ENCODE data around the gene PHTF2. TPM values are rescaled to one million over a fixed set of nuclear protein-coding genes. Genes with fewer than 3 reads are reported as not detected.

PHTF2 gene
- total RNA-seq, 1 donor from 2014 or later: 27.0 TPM

DNA sequence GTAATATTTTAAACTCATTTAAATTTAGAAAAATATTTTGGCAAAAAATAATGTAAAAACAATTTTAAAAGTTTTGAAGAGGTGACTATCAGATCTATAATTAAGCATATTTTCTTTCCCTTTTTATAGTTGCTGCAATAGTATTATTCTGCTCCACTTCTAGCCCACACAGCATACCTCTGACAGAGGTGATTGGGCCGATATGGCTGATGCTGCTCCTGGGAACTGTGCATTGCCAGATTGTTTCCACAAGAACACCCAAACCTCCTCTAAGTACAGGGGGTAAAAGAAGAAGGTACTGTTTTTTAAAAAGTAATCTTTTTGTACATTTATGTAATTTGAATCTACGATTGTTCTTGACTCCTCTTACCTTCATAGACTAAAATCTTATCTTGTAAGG, 110.1 kb downstream of the PHTF2 start:
- H3K36me3 ChIP-seq (ENCODE audit: insufficient read depth, low read length): no peaks in the 10 kb centered on the region
- no peaks in the 10 kb centered on the region for H3K4me1 Mint-ChIP-seq (ENCODE audit: low read depth, unreplicated experiment)

GRCh38 chr7:77910124-77910523, 111.6 kb downstream of the PHTF2 start:
- no peaks in the 10 kb centered on the region for H4K20me1 ChIP-seq (ENCODE audit: insufficient read depth, low read length)
- no peaks in the 10 kb centered on the region for H3K4me1 ChIP-seq (ENCODE audit: insufficient read depth, low read length)
- H3K27ac ChIP-seq (ENCODE audit: low read depth, low read length): no peak overlapping the region
- no peaks in the 10 kb centered on the region for H3K36me3 ChIP-seq (ENCODE audit: insufficient read depth, low read length)
- H3K36me3 Mint-ChIP-seq (ENCODE audit: low read depth, unreplicated experiment): no peaks in the 10 kb centered on the region
- TF ChIP-seq CTCF (IDR thresholded peaks at IDR 0.05; ENCODE audit: insufficient read depth, low read depth, low read length) (no peak), EZH2 (IDR thresholded peaks at IDR 0.05; ENCODE audit: insufficient read depth, low read length) (no peak)
- no peak overlapping the region for H2AFZ ChIP-seq (ENCODE audit: low read depth, low read length)
- DNase-seq (ENCODE audit: low read depth) (no peak), FAIRE-seq (no peak)
- H3K27me3 ChIP-seq (ENCODE audit: insufficient read depth, low read length): no peaks in the 10 kb centered on the region
- no peak overlapping the region for H3K27ac Mint-ChIP-seq (ENCODE audit: unreplicated experiment)
- peaks cover 3% of the 10 kb centered on the region for H3K4me1 Mint-ChIP-seq (ENCODE audit: low read depth, unreplicated experiment)
- no peak overlapping the region for H3K4me2 ChIP-seq (ENCODE audit: low read length)
- no peaks in the 10 kb centered on the region for H3K9me3 Mint-ChIP-seq (ENCODE audit: unreplicated experiment)
- H3K4me3 ChIP-seq (ENCODE audit: insufficient read depth, low read depth, low read length): no peak overlapping the region
- H3K9me3 ChIP-seq (ENCODE audit: insufficient read depth, low read depth, low read length): no peaks in the 10 kb centered on the region
- no peak overlapping the region for H3K4me3 Mint-ChIP-seq (ENCODE audit: unreplicated experiment)
- no peaks in the 10 kb centered on the region for H3K27me3 Mint-ChIP-seq (ENCODE audit: low read depth, unreplicated experiment)
- no peaks in the 10 kb centered on the region for H3K79me2 ChIP-seq (ENCODE audit: insufficient read depth, low read length)
- H3K9ac ChIP-seq (ENCODE audit: low read length): no peak overlapping the region

More for the DNA sequence above, 110.1 kb downstream of the PHTF2 start:
- DNase-seq (ENCODE audit: low read depth): no peak
- H3K27ac ChIP-seq (ENCODE audit: low read depth, low read length): no peak overlapping the region
- H3K9me3 ChIP-seq (ENCODE audit: insufficient read depth, low read depth, low read length): no peaks in the 10 kb centered on the region
- no peak overlapping the region for H3K4me2 ChIP-seq (ENCODE audit: low read length)
- Mint-ChIP-seq H3K4me3 (ENCODE audit: unreplicated experiment) (no peak overlapping the region), H3K9me3 (ENCODE audit: unreplicated experiment) (no peaks in the 10 kb centered on the region), H3K36me3 (ENCODE audit: low read depth, unreplicated experiment) (no peaks in the 10 kb centered on the region), H3K27ac (ENCODE audit: unreplicated experiment) (no peak overlapping the region), H3K27me3 (ENCODE audit: low read depth, unreplicated experiment) (no peaks in the 10 kb centered on the region)
- H3K4me3 ChIP-seq (ENCODE audit: insufficient read depth, low read depth, low read length): no peak overlapping the region
- no peak for TF ChIP-seq EZH2 (IDR thresholded peaks at IDR 0.05; ENCODE audit: insufficient read depth, low read length)
- TF ChIP-seq CTCF (IDR thresholded peaks at IDR 0.05; ENCODE audit: insufficient read depth, low read depth, low read length): no peak
- no peaks in the 10 kb centered on the region for H3K27me3 ChIP-seq (ENCODE audit: insufficient read depth, low read length)
- no peak overlapping the region for H3K9ac ChIP-seq (ENCODE audit: low read length)
- H4K20me1 ChIP-seq (ENCODE audit: insufficient read depth, low read length): no peaks in the 10 kb centered on the region
- H3K79me2 ChIP-seq (ENCODE audit: insufficient read depth, low read length): no peaks in the 10 kb centered on the region
- H2AFZ ChIP-seq (ENCODE audit: low read depth, low read length): no peak overlapping the region
- no peak for FAIRE-seq
- no peaks in the 10 kb centered on the region for H3K4me1 ChIP-seq (ENCODE audit: insufficient read depth, low read length)

DNA sequence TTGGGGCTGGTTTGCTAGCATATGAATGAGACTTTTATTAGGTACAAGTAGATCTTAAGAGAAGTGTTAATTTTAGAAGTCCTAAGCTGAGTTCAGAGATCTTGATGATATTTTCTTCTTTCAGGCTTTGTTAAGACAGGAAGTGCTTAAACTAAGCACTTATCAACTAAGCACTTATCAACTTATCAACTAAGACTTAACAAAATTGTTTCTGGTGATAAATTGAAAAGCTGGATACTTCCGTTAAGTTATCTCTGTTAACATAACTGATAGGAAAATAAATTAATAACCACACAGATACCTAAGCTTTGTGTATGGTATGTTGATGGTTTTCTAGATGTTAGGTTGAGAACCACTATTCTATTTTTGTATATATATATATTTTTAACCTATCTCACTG, 113.7 kb downstream of the PHTF2 start:
- no peaks in the 10 kb centered on the region for H3K79me2 ChIP-seq (ENCODE audit: insufficient read depth, low read length)
- H3K9ac ChIP-seq (ENCODE audit: low read length): no peak overlapping the region
- H3K27ac Mint-ChIP-seq (ENCODE audit: unreplicated experiment): peak overlapping the region; percentile 12

More for the DNA sequence above, 113.7 kb downstream of the PHTF2 start:
- Histone ChIP-seq H3K9me3 (ENCODE audit: insufficient read depth, low read depth, low read length) (no peaks in the 10 kb centered on the region), H3K27ac (ENCODE audit: low read depth, low read length) (no peak overlapping the region), H2AFZ (ENCODE audit: low read depth, low read length) (no peak overlapping the region), H3K36me3 (ENCODE audit: insufficient read depth, low read length) (no peaks in the 10 kb centered on the region), H3K4me2 (ENCODE audit: low read length) (no peak overlapping the region), H3K27me3 (ENCODE audit: insufficient read depth, low read length) (no peaks in the 10 kb centered on the region), H3K4me1 (ENCODE audit: insufficient read depth, low read length) (no peaks in the 10 kb centered on the region), H4K20me1 (ENCODE audit: insufficient read depth, low read length) (no peaks in the 10 kb centered on the region), H3K4me3 (ENCODE audit: insufficient read depth, low read depth, low read length) (no peak overlapping the region)
- no peak for FAIRE-seq
- no peaks in the 10 kb centered on the region for H3K36me3 Mint-ChIP-seq (ENCODE audit: low read depth, unreplicated experiment)
- no peaks in the 10 kb centered on the region for H3K9me3 Mint-ChIP-seq (ENCODE audit: unreplicated experiment)
- TF ChIP-seq EZH2 (IDR thresholded peaks at IDR 0.05; ENCODE audit: insufficient read depth, low read length): no peak
- TF ChIP-seq CTCF (IDR thresholded peaks at IDR 0.05; ENCODE audit: insufficient read depth, low read depth, low read length): no peak
- H3K4me3 Mint-ChIP-seq (ENCODE audit: unreplicated experiment): no peak overlapping the region
- DNase-seq (ENCODE audit: low read depth): no peak
- peaks cover 3% of the 10 kb centered on the region for H3K4me1 Mint-ChIP-seq (ENCODE audit: low read depth, unreplicated experiment)
- no peaks in the 10 kb centered on the region for H3K27me3 Mint-ChIP-seq (ENCODE audit: low read depth, unreplicated experiment)

All from astrocyte (in vitro differentiated cells and primary cell).